ENCODE data around the gene ABCC4. TPM values are rescaled to one million over a fixed set of nuclear protein-coding genes. Genes with fewer than 3 reads are reported as not detected.

The ABCC4 gene
- polyA plus RNA-seq, 1 experiment = 140 TPM

- no peaks in the 10 kb centered on the region for H3K27me3 ChIP-seq (ENCODE audit: control insufficient read depth, insufficient read depth, low read length)
- ChIA-PET POLR2A (no interaction called here), CTCF (interaction anchor here (2.0 to 2.9 kb wide), 2 partner anchors 29 to 244 kb away, joined by 9 to 14 read pairs; no protein-coding TSS in a partner anchor)
- H3K4me3 ChIP-seq (ENCODE audit: low read depth, low read length) = no peak overlapping the region
- no peaks in the 10 kb centered on the region for H3K9me3 ChIP-seq (ENCODE audit: control insufficient read depth, insufficient read depth, low read length)
- peak; percentile 21 for DNase-seq (ENCODE audit: low read depth, low spot score)
- no peak overlapping the region for H3K27ac ChIP-seq (ENCODE audit: low read depth, low read length)
- no peak for TF ChIP-seq CTCF (IDR thresholded peaks at IDR 0.05; ENCODE audit: low read depth, low read length)
Observed at GRCh38 chr13:95160112-95160906, 140.9 kb downstream of the ABCC4 start.

GRCh38 chr13:95159458-95159857, 141.8 kb downstream of the ABCC4 start:
- Histone ChIP-seq H3K9me3 (ENCODE audit: control insufficient read depth, insufficient read depth, low read length) (no peaks in the 10 kb centered on the region), H3K4me3 (ENCODE audit: low read depth, low read length) (no peak overlapping the region), H3K27ac (ENCODE audit: low read depth, low read length) (no peak overlapping the region), H3K27me3 (ENCODE audit: control insufficient read depth, insufficient read depth, low read length) (no peaks in the 10 kb centered on the region)
- CTCF ChIA-PET = no interaction called here
- DNase-seq (ENCODE audit: low read depth, low spot score) = no peak
- TF ChIP-seq CTCF (IDR thresholded peaks at IDR 0.05; ENCODE audit: low read depth, low read length) = no peak
- POLR2A ChIA-PET = no interaction called here

GRCh38 chr13:95156208-95156607, 145.0 kb downstream of the ABCC4 start:
- Histone ChIP-seq H3K9me3 (ENCODE audit: control insufficient read depth, insufficient read depth, low read length) (no peaks in the 10 kb centered on the region), H3K27ac (ENCODE audit: low read depth, low read length) (no peak overlapping the region), H3K27me3 (ENCODE audit: control insufficient read depth, insufficient read depth, low read length) (no peaks in the 10 kb centered on the region), H3K4me3 (ENCODE audit: low read depth, low read length) (no peak overlapping the region)
- DNase-seq (ENCODE audit: low read depth, low spot score) = no peak
- 0 out of 2 replicates have a peak, but pooled peaks have one; percentile 15 for TF ChIP-seq CTCF (IDR thresholded peaks at IDR 0.05; ENCODE audit: low read depth, low read length)
- POLR2A ChIA-PET = interaction anchor here (0.6 kb wide), 1 partner anchor 107 kb away, joined by 4 read pairs; no protein-coding TSS in a partner anchor
- CTCF ChIA-PET = interaction anchor here (0.6 to 3.3 kb wide), 6 partner anchors 9 to 248 kb away, joined by 3 to 11 read pairs (median 7); no protein-coding TSS in a partner anchor

- Histone ChIP-seq H3K9me3 (ENCODE audit: control insufficient read depth, insufficient read depth, low read length) (no peaks in the 10 kb centered on the region), H3K27me3 (ENCODE audit: control insufficient read depth, insufficient read depth, low read length) (no peaks in the 10 kb centered on the region), H3K4me3 (ENCODE audit: low read depth, low read length) (no peak overlapping the region), H3K27ac (ENCODE audit: low read depth, low read length) (no peak overlapping the region)
- ChIA-PET POLR2A (interaction anchor here (0.7 kb wide), 1 partner anchor 431 kb away, joined by 3 read pairs; no protein-coding TSS in a partner anchor), CTCF (interaction anchor here (0.6 to 3.3 kb wide), 8 partner anchors 9 to 323 kb away, joined by 3 to 11 read pairs (median 6); no protein-coding TSS in a partner anchor)
- no peak for TF ChIP-seq CTCF (IDR thresholded peaks at IDR 0.05; ENCODE audit: low read depth, low read length)
- DNase-seq (ENCODE audit: low read depth, low spot score) = no peak
Observed at GRCh38 chr13:95155504-95155903, 145.7 kb downstream of the ABCC4 start.

- H3K27me3 ChIP-seq (ENCODE audit: control insufficient read depth, insufficient read depth, low read length) = no peaks in the 10 kb centered on the region
- POLR2A ChIA-PET = interaction anchor here (0.7 kb wide), 1 partner anchor 432 kb away, joined by 3 read pairs; no protein-coding TSS in a partner anchor
- no peak for DNase-seq (ENCODE audit: low read depth, low spot score)
- no peak overlapping the region for H3K27ac ChIP-seq (ENCODE audit: low read depth, low read length)
- no peak overlapping the region for H3K4me3 ChIP-seq (ENCODE audit: low read depth, low read length)
- CTCF ChIA-PET = interaction anchor here (1.0 to 2.1 kb wide), 5 partner anchors 10 to 324 kb away, joined by 3 to 8 read pairs (median 6); no protein-coding TSS in a partner anchor
- H3K9me3 ChIP-seq (ENCODE audit: control insufficient read depth, insufficient read depth, low read length) = no peaks in the 10 kb centered on the region
- no peak for TF ChIP-seq CTCF (IDR thresholded peaks at IDR 0.05; ENCODE audit: low read depth, low read length)
Observed at GRCh38 chr13:95155093-95155492, 146.2 kb downstream of the ABCC4 start.

All from AG04450 (cell line).